SK-N-MC (cell line): ENCODE data around the gene OTOF.

Experiments
- EZH2 ChIP-seq: fragments of 200-600 bp; sonication (generic); IDR thresholded peaks from one replicate; pipeline ENCODE4 v1.6.1; 2017; ENCODE audit warnings: antibody characterized with exemption
- FOXP2 ChIP-seq: optimal IDR thresholded peaks from 2 replicates; pipeline ENCODE3; 2011; ENCODE audit warnings: mild to moderate bottlenecking, moderate library complexity; ENCODE audit not compliant: insufficient read depth; ENCODE audit errors: extremely low read length, control extremely low read depth
- POLR2AphosphoS5 ChIP-seq: IDR thresholded peaks from 2 replicates; pipeline ENCODE4 v1.6.1; 2012; ENCODE audit warnings: mild to moderate bottlenecking, low read depth, low read length, borderline replicate concordance

DNA sequence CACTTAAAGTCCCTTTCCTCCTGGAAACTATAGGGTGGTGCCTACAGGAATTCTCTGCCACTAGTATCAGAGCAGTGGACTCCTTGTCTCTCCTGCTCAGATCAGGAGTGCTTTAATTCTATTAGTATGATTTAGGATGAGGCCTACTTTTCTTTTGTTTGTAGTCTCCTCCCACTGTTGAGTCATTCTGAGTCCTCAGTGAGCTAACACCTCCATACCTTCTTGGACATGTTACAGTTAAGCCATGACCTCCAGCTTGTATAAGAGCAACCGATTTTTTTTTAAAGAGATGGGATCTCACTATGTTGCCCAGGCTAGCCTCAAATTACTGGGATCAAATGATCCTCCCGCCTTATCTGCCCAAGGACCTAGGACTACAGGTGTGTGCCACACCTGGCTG lies 48.7 kb upstream of the OTOF start:
- TF ChIP-seq EZH2 (no peak), POLR2AphosphoS5 (no peak), FOXP2 (no peak)
